ENCODE results near the gene SCGN.

Gene SCGN

GRCh38 chr6:25652007-25652515 is at the start of gene SCGN:
Gene SCGN, plus strand, starts transcription at chr6:25652215. Its CDS starts 189 bp downstream, at chr6:25652404.
- Histone ChIP-seq H3K4me2 (no peak within 1 kb of the TSS), H3K9me3 (no peaks in the 10 kb centered on the region), H4K20me1 (no peaks in the 10 kb centered on the region), H3K27ac (no peak within 1 kb of the TSS), H3K9ac (no peak within 1 kb of the TSS), H3K27me3 (no peaks in the 10 kb centered on the region), H3K4me3 (no peak within 1 kb of the TSS), H3K4me1 (no peaks in the 10 kb centered on the region), H3K36me3 (no peaks in the 10 kb centered on the region)
- no peak for TF ChIP-seq Cebpa-rat (IDR thresholded peaks at IDR 0.05)

- no peak overlapping the region for H3K4me3 ChIP-seq
- H3K9ac ChIP-seq: no peak overlapping the region
- H3K9me3 ChIP-seq: no peaks in the 10 kb centered on the region
- no peak for TF ChIP-seq Cebpa-rat (IDR thresholded peaks at IDR 0.05)
- peaks cover 4% of the 10 kb centered on the region for H3K4me1 ChIP-seq
- no peaks in the 10 kb centered on the region for H3K36me3 ChIP-seq
- H3K27me3 ChIP-seq: no peaks in the 10 kb centered on the region
- H3K27ac ChIP-seq: no peak overlapping the region
- no peaks in the 10 kb centered on the region for H4K20me1 ChIP-seq
- H3K4me2 ChIP-seq: no peak overlapping the region
Measured at GRCh38 chr6:25602674-25602982, 49.4 kb upstream of the SCGN start.

GRCh38 chr6:25603251-25603650 is 48.8 kb upstream of the SCGN start:
- Histone ChIP-seq H3K27me3 (no peaks in the 10 kb centered on the region), H3K4me1 (peaks cover 10% of the 10 kb centered on the region), H3K9me3 (no peaks in the 10 kb centered on the region), H4K20me1 (no peaks in the 10 kb centered on the region), H3K4me2 (no peak overlapping the region), H3K9ac (no peak overlapping the region), H3K4me3 (no peak overlapping the region), H3K27ac (no peak overlapping the region), H3K36me3 (no peaks in the 10 kb centered on the region)
- no peak for TF ChIP-seq Cebpa-rat (IDR thresholded peaks at IDR 0.05)

- H3K4me2 ChIP-seq: no peak overlapping the region
- H3K9ac ChIP-seq: no peak overlapping the region
- peaks cover 11% of the 10 kb centered on the region for H3K4me1 ChIP-seq
- H3K9me3 ChIP-seq: no peaks in the 10 kb centered on the region
- H4K20me1 ChIP-seq: no peaks in the 10 kb centered on the region
- H3K27me3 ChIP-seq: no peaks in the 10 kb centered on the region
- H3K36me3 ChIP-seq: no peaks in the 10 kb centered on the region
- no peak overlapping the region for H3K4me3 ChIP-seq
- no peak overlapping the region for H3K27ac ChIP-seq
- TF ChIP-seq Cebpa-rat (IDR thresholded peaks at IDR 0.05): no peak
Measured at GRCh38 chr6:25606151-25606550, 45.9 kb upstream of the SCGN start.

GRCh38 chr6:25608558-25609174 is 43.3 kb upstream of the SCGN start:
- no peak overlapping the region for H3K4me3 ChIP-seq
- H3K4me1 ChIP-seq: peaks cover 11% of the 10 kb centered on the region
- no peak for TF ChIP-seq Cebpa-rat (IDR thresholded peaks at IDR 0.05)
- no peaks in the 10 kb centered on the region for H3K9me3 ChIP-seq
- no peak overlapping the region for H3K9ac ChIP-seq
- no peak overlapping the region for H3K4me2 ChIP-seq
- H4K20me1 ChIP-seq: no peaks in the 10 kb centered on the region
- no peaks in the 10 kb centered on the region for H3K27me3 ChIP-seq
- H3K36me3 ChIP-seq: no peaks in the 10 kb centered on the region
- H3K27ac ChIP-seq: no peak overlapping the region

GRCh38 chr6:25612666-25613065 is 39.3 kb upstream of the SCGN start:
- Histone ChIP-seq H3K4me1 (peaks cover 7% of the 10 kb centered on the region), H4K20me1 (no peaks in the 10 kb centered on the region), H3K4me2 (no peak overlapping the region), H3K9me3 (no peaks in the 10 kb centered on the region), H3K9ac (no peak overlapping the region), H3K36me3 (no peaks in the 10 kb centered on the region), H3K27ac (no peak overlapping the region), H3K27me3 (no peaks in the 10 kb centered on the region), H3K4me3 (no peak overlapping the region)
- TF ChIP-seq Cebpa-rat (IDR thresholded peaks at IDR 0.05): no peak

GRCh38 chr6:25613415-25613814 is 38.6 kb upstream of the SCGN start:
- no peaks in the 10 kb centered on the region for H4K20me1 ChIP-seq
- no peak overlapping the region for H3K9ac ChIP-seq
- H3K4me2 ChIP-seq: no peak overlapping the region
- no peaks in the 10 kb centered on the region for H3K27me3 ChIP-seq
- no peak for TF ChIP-seq Cebpa-rat (IDR thresholded peaks at IDR 0.05)
- H3K9me3 ChIP-seq: no peaks in the 10 kb centered on the region
- H3K36me3 ChIP-seq: no peaks in the 10 kb centered on the region
- H3K4me1 ChIP-seq: no peaks in the 10 kb centered on the region
- H3K4me3 ChIP-seq: no peak overlapping the region
- H3K27ac ChIP-seq: no peak overlapping the region

GRCh38 chr6:25614052-25614451 is 38.0 kb upstream of the SCGN start:
- no peaks in the 10 kb centered on the region; the same call in 1 of the 2 replicates for H3K27me3 ChIP-seq
- no peak for TF ChIP-seq Cebpa-rat (IDR thresholded peaks at IDR 0.05)

GRCh38 chr6:25615471-25615870 is 36.5 kb upstream of the SCGN start:
- no peak overlapping the region for H3K4me2 ChIP-seq
- H3K27me3 ChIP-seq: no peaks in the 10 kb centered on the region; the same call in 1 of the 2 replicates
- no peak overlapping the region for H3K4me3 ChIP-seq
- no peaks in the 10 kb centered on the region for H4K20me1 ChIP-seq
- H3K4me1 ChIP-seq: no peaks in the 10 kb centered on the region
- no peak for TF ChIP-seq Cebpa-rat (IDR thresholded peaks at IDR 0.05)
- H3K36me3 ChIP-seq: no peaks in the 10 kb centered on the region
- H3K9me3 ChIP-seq: no peaks in the 10 kb centered on the region
- no peak overlapping the region for H3K27ac ChIP-seq
- no peak overlapping the region for H3K9ac ChIP-seq

More at GRCh38 chr6:25614052-25614451, 38.0 kb upstream of the SCGN start:
- H3K4me2 ChIP-seq: no peak overlapping the region
- H3K27ac ChIP-seq: no peak overlapping the region
- H3K9me3 ChIP-seq: no peaks in the 10 kb centered on the region
- H4K20me1 ChIP-seq: no peaks in the 10 kb centered on the region
- no peaks in the 10 kb centered on the region for H3K4me1 ChIP-seq
- H3K4me3 ChIP-seq: no peak overlapping the region
- no peaks in the 10 kb centered on the region for H3K36me3 ChIP-seq
- no peak overlapping the region for H3K9ac ChIP-seq

- TF ChIP-seq Cebpa-rat (IDR thresholded peaks at IDR 0.05): no peak
- H3K9me3 ChIP-seq: no peaks in the 10 kb centered on the region
- H3K4me2 ChIP-seq: no peak overlapping the region
- H4K20me1 ChIP-seq: no peaks in the 10 kb centered on the region
- no peaks in the 10 kb centered on the region for H3K36me3 ChIP-seq
- H3K9ac ChIP-seq: no peak overlapping the region
- no peaks in the 10 kb centered on the region for H3K4me1 ChIP-seq
- no peak overlapping the region for H3K4me3 ChIP-seq
- H3K27me3 ChIP-seq: no peaks in the 10 kb centered on the region; the same call in 1 of the 2 replicates
- H3K27ac ChIP-seq: no peak overlapping the region
Measured at GRCh38 chr6:25617997-25618396, 34.0 kb upstream of the SCGN start.

- H3K9me3 ChIP-seq: no peaks in the 10 kb centered on the region
- H4K20me1 ChIP-seq: no peaks in the 10 kb centered on the region
- H3K27me3 ChIP-seq: no peaks in the 10 kb centered on the region; the same call in 1 of the 2 replicates
- H3K36me3 ChIP-seq: no peaks in the 10 kb centered on the region
- no peak overlapping the region for H3K27ac ChIP-seq
- H3K4me2 ChIP-seq: no peak overlapping the region
- TF ChIP-seq Cebpa-rat (IDR thresholded peaks at IDR 0.05): no peak
- no peaks in the 10 kb centered on the region for H3K4me1 ChIP-seq
- H3K4me3 ChIP-seq: no peak overlapping the region
- H3K9ac ChIP-seq: no peak overlapping the region
Measured at GRCh38 chr6:25619217-25619616, 32.8 kb upstream of the SCGN start.

Data from BLaER1 (cell line).